ENCODE data around the gene HCRTR2.
A peak's percentile ranks its signal among the peaks of the same experiment; 100 is the strongest.
"Not testable (repeated sequence)": the region's sequence is repeated elsewhere in the genome, so short reads cannot be mapped to it uniquely, and the experiment has no call there.

HCRTR2 gene

GRCh38 chr6:55174211-55175026 is at the start of gene HCRTR2:
Gene HCRTR2, plus strand, starts transcription at chr6:55174515. Its CDS starts 73 bp downstream, at chr6:55174588.
- intact Hi-C loops (cut with DNase I) = no loop called here
- peak in 6 of 42 donors; percentile 9 to 27 (median 14) for DNase-seq

GRCh38 chr6:55130806-55131324 is 43.5 kb upstream of the HCRTR2 start:
- no peak for DNase-seq
- intact Hi-C loops (cut with DNase I) = no loop called here

- DNase-seq = no peak
- intact Hi-C loops (cut with DNase I) = no loop called here
These were observed 42.7 kb upstream of the HCRTR2 start for GRCh38 chr6:55131616-55132015.

GRCh38 chr6:55136916-55137315 is 37.4 kb upstream of the HCRTR2 start:
- intact Hi-C loops (cut with DNase I) = no loop called here
- no peak for DNase-seq

GRCh38 chr6:55137929-55138693 is 36.2 kb upstream of the HCRTR2 start:
- intact Hi-C loops (cut with DNase I) = no loop called here
- DNase-seq = no peak

- intact Hi-C loops (cut with DNase I) = no loop called here
- DNase-seq = no peak
These were observed 32.7 kb upstream of the HCRTR2 start for GRCh38 chr6:55141611-55142010.

GRCh38 chr6:55142610-55143009 is 31.7 kb upstream of the HCRTR2 start:
- no peak for DNase-seq

GRCh38 chr6:55153284-55153683 is 21.0 kb upstream of the HCRTR2 start:
- no peak for DNase-seq
- intact Hi-C loops (cut with DNase I) = no loop called here

More at GRCh38 chr6:55142610-55143009, 31.7 kb upstream of the HCRTR2 start:
- intact Hi-C loops (cut with DNase I) = no loop called here

- DNase-seq; intact Hi-C loops (cut with DNase I): not testable (repeated sequence)
These were observed 15.5 kb upstream of the HCRTR2 start for GRCh38 chr6:55158784-55159183.

GRCh38 chr6:55167860-55168259 is 6.5 kb upstream of the HCRTR2 start:
- intact Hi-C loops (cut with DNase I) = no loop called here

GRCh38 chr6:55175078-55176049 is 1.0 kb downstream of the HCRTR2 start:
- DNase-seq = peak in 23 of 42 donors; percentile 5 to 58 (median 16)
- intact Hi-C loops (cut with DNase I) = no loop called here

More at GRCh38 chr6:55167860-55168259, 6.5 kb upstream of the HCRTR2 start:
- no peak for DNase-seq

- intact Hi-C loops (cut with DNase I) = no loop called here
- DNase-seq = no peak
These were observed 2.6 kb downstream of the HCRTR2 start for GRCh38 chr6:55176958-55177357.

- intact Hi-C loops (cut with DNase I) = loop anchor here (10.0 kb wide), 1 partner anchor 715 kb away; no protein-coding TSS in a partner anchor
- no peak for DNase-seq
These were observed 5.9 kb downstream of the HCRTR2 start for GRCh38 chr6:55180258-55180657.

- intact Hi-C loops (cut with DNase I) = loop anchor here (10.0 kb wide), 1 partner anchor 713 kb away; no protein-coding TSS in a partner anchor
- no peak for DNase-seq
These were observed 7.8 kb downstream of the HCRTR2 start for GRCh38 chr6:55182016-55182650.

- intact Hi-C loops (cut with DNase I) = loop anchor here (10.0 kb wide), 1 partner anchor 710 kb away; no protein-coding TSS in a partner anchor
- DNase-seq = no peak
These were observed 10.6 kb downstream of the HCRTR2 start for GRCh38 chr6:55184782-55185530.

- intact Hi-C loops (cut with DNase I) = no loop called here
- DNase-seq = no peak
These were observed 24.4 kb downstream of the HCRTR2 start for GRCh38 chr6:55198715-55199114.

- no peak for DNase-seq
- intact Hi-C loops (cut with DNase I) = no loop called here
These were observed 24.9 kb downstream of the HCRTR2 start for GRCh38 chr6:55199239-55199638.

Data from head of caudate nucleus (tissue), 42 donors.